H1 (cell line): ENCODE results near the gene FEV. TPM values are rescaled to one million over a fixed set of nuclear protein-coding genes. Genes with fewer than 3 reads are reported as not detected.
A peak's percentile ranks its signal among the peaks of the same experiment; 100 is the strongest.

Experiments used
- RNF2 ChIP-seq: fragments of 200-900, 300-1000 bp; sonication (generic); IDR thresholded peaks from 2 replicates; pipeline ENCODE4 v1.7.1; 2016; ENCODE audit warnings: borderline replicate concordance, low read depth, mild to moderate bottlenecking, antibody characterized with exemption, low read length; ENCODE audit not compliant: poor library complexity, severe bottlenecking; ENCODE audit errors: missing control alignments
- polyA plus RNA-seq, 7 experiments: library from polyadenylated mRNA; depleted of rRNA in 3 of 7; stranded (reverse) in 5 of 7; unstranded in 2 of 7; fragments of >200 nt in 5 of 7; fragments of 200-250 nt in 2 of 7; gene quantifications; 1 replicate in 5 of 7; 2 replicates in 1 of 7; 4 replicates in 1 of 7; pipeline versions ENCODE4 v1.2.1 to v1.2.3, GENCODE V29; 2011 to 2013; ENCODE audit warnings: missing spikeins in 2 of 7, mixed read lengths in 2 of 7
- total RNA-seq: library from RNA; stranded (reverse); fragmentation: NEBNext Ultra II Directional; extraction: Animal tissue kit (Norgen Biotek cat#: 25700); gene quantifications from 2 replicates; pipeline ENCODE4 v1.2.1, GENCODE V29; 2021

The FEV gene
- total and polyA plus RNA-seq, 2 of the 8 experiments (the other 6 are each of a cell fraction or from before 2014, with no cell fraction given): not detected

DNA sequence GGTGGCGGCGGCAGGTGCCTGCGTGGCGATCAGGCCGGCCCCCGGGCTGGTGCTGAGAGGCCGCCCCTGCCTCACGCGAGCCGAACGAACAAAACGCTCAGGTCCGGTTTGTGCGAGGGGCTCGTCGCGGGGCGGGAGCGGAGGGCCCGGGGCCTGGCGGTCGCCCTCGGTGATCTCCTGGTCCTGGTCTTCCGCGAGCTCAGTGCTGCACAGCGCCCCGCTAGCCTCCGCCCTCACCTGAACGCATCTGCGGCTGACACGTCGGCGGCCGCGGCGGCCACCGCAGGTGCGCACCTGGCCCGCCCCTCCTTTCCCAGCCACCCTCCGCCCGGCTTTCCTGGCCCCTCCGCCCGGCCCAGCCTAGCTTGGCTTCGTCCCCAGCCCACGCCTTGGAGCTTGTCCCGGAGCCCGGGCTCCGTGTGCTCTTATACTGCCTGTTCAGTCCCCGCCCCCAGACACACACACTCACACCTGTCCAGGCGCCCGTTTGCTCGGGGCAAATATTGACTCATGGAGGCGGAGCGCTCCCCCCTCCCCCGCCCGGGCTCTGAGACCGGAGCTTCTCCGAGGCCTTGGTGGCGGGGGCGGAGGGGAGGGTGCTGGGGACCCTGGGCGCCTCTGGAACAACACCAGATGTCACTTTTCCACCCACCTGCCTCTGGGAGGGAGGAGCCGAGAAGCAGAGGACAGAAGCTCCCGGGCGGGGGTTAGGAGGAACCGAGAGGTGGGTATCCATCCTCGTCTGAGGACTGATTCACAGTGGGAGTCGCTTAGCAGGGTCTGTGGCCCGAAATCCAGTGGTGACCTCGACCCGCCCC is 16.8 kb upstream of the FEV start (continued):
- TF ChIP-seq RNF2: peak; percentile 66
